ENCODE data around the gene COL28A1. TPM values are rescaled to one million over a fixed set of nuclear protein-coding genes. Genes with fewer than 3 reads are reported as not detected.

The COL28A1 gene
- total and polyA plus RNA-seq, 2 of the 13 experiments (the other 11 are each of a cell fraction or from before 2014, with no cell fraction given), result 0.07 to 0.15 TPM

DNA sequence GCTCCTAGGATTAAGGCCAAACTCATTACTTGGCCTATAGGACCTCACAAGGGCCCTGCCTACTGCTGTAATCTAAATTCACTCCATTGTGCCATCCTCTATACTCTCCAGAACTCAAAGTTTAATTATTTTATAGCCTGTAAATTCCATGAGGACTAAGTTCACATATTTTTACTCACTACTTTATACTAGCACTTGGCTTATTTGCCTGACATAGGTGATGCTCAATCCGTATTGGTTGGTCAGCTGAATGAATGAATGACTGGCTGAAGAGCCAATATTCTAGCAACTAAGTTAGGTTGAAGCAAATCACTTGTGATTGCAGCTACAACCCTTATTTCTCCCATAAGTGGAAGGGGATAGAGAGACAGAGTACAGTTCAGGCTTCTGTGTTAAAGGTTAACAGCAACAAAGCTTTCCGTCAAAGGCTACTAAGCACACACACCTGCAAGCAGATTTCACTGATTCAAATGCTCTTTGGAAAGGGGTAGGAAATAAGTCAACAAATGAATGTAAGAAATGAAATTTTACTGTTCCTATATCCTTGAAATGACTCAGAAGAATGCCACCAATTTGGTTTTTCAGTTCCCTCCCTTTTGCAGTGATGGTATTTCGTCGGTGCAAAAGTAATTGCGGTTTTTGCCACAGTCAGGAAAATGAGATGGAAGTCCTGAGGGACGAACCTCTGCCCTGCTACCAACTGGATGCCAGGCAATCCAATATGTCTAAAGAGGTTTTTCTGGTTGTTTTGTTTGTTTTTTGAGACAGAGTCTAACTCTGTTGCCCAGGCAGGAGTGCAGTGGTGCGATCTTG is 120.7 kb downstream of the COL28A1 start:
- ATAC-seq, result no peak
- H3K36me3 ChIP-seq (replicated peaks in 1 of 2; ENCODE audit: control insufficient read depth in 1 of 2, insufficient read depth in 2 of 2, low read length in 2 of 2), result no peaks in the 10 kb centered on the region
- H3K4me2 ChIP-seq (ENCODE audit: low read depth, low read length), result no peak overlapping the region
- no peaks in the 10 kb centered on the region for H3K27me3 ChIP-seq (ENCODE audit: control insufficient read depth in 1 of 2, insufficient read depth in 2 of 2, low read length in 2 of 2)
- no peaks in the 10 kb centered on the region for H3K9me3 ChIP-seq (ENCODE audit: low read length)
- intact Hi-C loops (cut with micrococcal nuclease; ENCODE audit: unreplicated experiment) (no loop called here), in situ Hi-C loops (cut with HindIII; ENCODE audit: extremely low pct_ligation_motif_present, low pct_unique_long_range_greater_than_20kb) (no loop called here)
- WGBS (ENCODE audit: low lambda C conversion rate), result 14% methylated on average over 7 of the region's 7 CpGs
- no peaks in the 10 kb centered on the region for H4K20me1 ChIP-seq (ENCODE audit: insufficient read depth, low read length)
- FAIRE-seq, result no peak
- H2AFZ ChIP-seq (ENCODE audit: low read length), result no peak overlapping the region
- no peak overlapping the region for H3K9ac ChIP-seq (ENCODE audit: insufficient read depth, low read depth, low read length)
- no peak overlapping the region for H3K4me3 ChIP-seq (replicated peaks in 1 of 3; ENCODE audit: insufficient read depth in 1 of 3, low read depth in 2 of 3, low read length in 3 of 3)
- no peaks in the 10 kb centered on the region for H3K4me1 ChIP-seq (ENCODE audit: insufficient read depth, low read length)
- TF ChIP-seq PPARG (CRISPR knock-in tag; conservative IDR thresholded peaks at IDR 0.05), result 0 out of 2 replicates have a peak, but pooled peaks have one; percentile 31
- no peak for TF ChIP-seq ZNF101 (CRISPR knock-in tag; IDR thresholded peaks at IDR 0.05; ENCODE audit: borderline replicate concordance, low read depth)
- TF ChIP-seq, protein P1, sequence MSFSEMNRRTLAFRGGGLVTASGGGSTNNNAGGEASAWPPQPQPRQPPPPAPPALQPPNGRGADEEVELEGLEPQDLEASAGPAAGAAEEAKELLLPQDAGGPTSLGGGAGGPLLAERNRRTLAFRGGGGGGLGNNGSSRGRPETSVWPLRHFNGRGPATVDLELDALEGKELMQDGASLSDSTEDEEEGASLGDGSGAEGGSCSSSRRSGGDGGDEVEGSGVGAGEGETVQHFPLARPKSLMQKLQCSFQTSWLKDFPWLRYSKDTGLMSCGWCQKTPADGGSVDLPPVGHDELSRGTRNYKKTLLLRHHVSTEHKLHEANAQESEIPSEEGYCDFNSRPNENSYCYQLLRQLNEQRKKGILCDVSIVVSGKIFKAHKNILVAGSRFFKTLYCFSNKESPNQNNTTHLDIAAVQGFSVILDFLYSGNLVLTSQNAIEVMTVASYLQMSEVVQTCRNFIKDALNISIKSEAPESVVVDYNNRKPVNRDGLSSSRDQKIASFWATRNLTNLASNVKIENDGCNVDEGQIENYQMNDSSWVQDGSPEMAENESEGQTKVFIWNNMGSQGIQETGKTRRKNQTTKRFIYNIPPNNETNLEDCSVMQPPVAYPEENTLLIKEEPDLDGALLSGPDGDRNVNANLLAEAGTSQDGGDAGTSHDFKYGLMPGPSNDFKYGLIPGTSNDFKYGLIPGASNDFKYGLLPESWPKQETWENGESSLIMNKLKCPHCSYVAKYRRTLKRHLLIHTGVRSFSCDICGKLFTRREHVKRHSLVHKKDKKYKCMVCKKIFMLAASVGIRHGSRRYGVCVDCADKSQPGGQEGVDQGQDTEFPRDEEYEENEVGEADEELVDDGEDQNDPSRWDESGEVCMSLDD (CRISPR knock-in tag; IDR thresholded peaks at IDR 0.05; ENCODE audit: borderline replicate concordance), result no peak
- no peak for TF ChIP-seq RARA (CRISPR knock-in tag; IDR thresholded peaks at IDR 0.05)
- TF ChIP-seq CHD2 (IDR thresholded peaks at IDR 0.05; ENCODE audit: low read depth, low read length), result no peak
- TF ChIP-seq, protein P2, sequence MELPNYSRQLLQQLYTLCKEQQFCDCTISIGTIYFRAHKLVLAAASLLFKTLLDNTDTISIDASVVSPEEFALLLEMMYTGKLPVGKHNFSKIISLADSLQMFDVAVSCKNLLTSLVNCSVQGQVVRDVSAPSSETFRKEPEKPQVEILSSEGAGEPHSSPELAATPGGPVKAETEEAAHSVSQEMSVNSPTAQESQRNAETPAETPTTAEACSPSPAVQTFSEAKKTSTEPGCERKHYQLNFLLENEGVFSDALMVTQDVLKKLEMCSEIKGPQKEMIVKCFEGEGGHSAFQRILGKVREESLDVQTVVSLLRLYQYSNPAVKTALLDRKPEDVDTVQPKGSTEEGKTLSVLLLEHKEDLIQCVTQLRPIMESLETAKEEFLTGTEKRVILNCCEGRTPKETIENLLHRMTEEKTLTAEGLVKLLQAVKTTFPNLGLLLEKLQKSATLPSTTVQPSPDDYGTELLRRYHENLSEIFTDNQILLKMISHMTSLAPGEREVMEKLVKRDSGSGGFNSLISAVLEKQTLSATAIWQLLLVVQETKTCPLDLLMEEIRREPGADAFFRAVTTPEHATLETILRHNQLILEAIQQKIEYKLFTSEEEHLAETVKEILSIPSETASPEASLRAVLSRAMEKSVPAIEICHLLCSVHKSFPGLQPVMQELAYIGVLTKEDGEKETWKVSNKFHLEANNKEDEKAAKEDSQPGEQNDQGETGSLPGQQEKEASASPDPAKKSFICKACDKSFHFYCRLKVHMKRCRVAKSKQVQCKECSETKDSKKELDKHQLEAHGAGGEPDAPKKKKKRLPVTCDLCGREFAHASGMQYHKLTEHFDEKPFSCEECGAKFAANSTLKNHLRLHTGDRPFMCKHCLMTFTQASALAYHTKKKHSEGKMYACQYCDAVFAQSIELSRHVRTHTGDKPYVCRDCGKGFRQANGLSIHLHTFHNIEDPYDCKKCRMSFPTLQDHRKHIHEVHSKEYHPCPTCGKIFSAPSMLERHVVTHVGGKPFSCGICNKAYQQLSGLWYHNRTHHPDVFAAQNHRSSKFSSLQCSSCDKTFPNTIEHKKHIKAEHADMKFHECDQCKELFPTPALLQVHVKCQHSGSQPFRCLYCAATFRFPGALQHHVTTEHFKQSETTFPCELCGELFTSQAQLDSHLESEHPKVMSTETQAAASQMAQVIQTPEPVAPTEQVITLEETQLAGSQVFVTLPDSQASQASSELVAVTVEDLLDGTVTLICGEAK (IDR thresholded peaks at IDR 0.05), result peak; percentile 83
- TF ChIP-seq, protein P2 (CRISPR knock-in tag; IDR thresholded peaks at IDR 0.05), result no peak
- BruUV-seq (replicated peaks), result no TSS peak
- POLR2A ChIA-PET, result no interaction called here
- no peaks in the 10 kb centered on the region for H3K79me2 ChIP-seq (ENCODE audit: insufficient read depth, low read length)
- DNase-seq (ENCODE audit: low spot score), result no peak
- CTCF ChIA-PET (ENCODE audit: low intra/inter-chr PET ratio, low total read pairs), result no interaction called here
- H3K27ac ChIP-seq (ENCODE audit: extremely low read length, insufficient read depth, low read length), result no peak overlapping the region

Data from HepG2 (cell line).